Kidney (tissue), 14 donors: ENCODE measurements around the gene WDFY3. TPM values are rescaled to one million over a fixed set of nuclear protein-coding genes. Genes with fewer than 3 reads are reported as not detected.

Experiments
- DNase-seq, 5 donors: peaks; one replicate each; pipeline ENCODE4 v3.0.0-alpha.2; 2013 to 2020
- FAIRE-seq: peaks from 2 replicates; lab custom pipeline; 2012; peaks lifted over from hg19 to GRCh38; lab: Jason Lieb, UNC
- H3K27ac ChIP-seq, 2 donors: one replicate each; pipeline ENCODE4 v1.7.0; 2013; ENCODE audit warnings: low read depth in 2 of 2, low read length in 2 of 2, inconsistent platforms in 1 of 2
- H3K27me3 ChIP-seq: one replicate; pipeline ENCODE4 v1.7.1; 2013; ENCODE audit warnings: low read length, inconsistent platforms; ENCODE audit not compliant: control insufficient read depth, insufficient read depth
- H3K36me3 ChIP-seq, 3 donors: one replicate each; pipeline versions ENCODE4 v1.7.0 to v1.7.1; 2013; ENCODE audit warnings: low read length in 3 of 3, control low read depth in 1 of 3, inconsistent platforms in 1 of 3; ENCODE audit not compliant: insufficient read depth in 3 of 3, control insufficient read depth in 2 of 3
- H3K4me1 ChIP-seq, 3 donors: one replicate each; pipeline versions ENCODE4 v1.7.0 to v1.7.1; 2013; ENCODE audit warnings: low read length in 3 of 3, inconsistent platforms in 1 of 3, low read depth in 1 of 3; ENCODE audit not compliant: control insufficient read depth in 2 of 3, insufficient read depth in 2 of 3
- H3K4me3 ChIP-seq, 3 donors: one replicate each; pipeline versions ENCODE4 v1.7.0 to v1.8.1; 2013; ENCODE audit warnings: low read length in 3 of 3, control low read depth in 1 of 3, inconsistent platforms in 1 of 3
- H3K9ac ChIP-seq, 3 donors: one replicate each; pipeline versions ENCODE4 v1.7.0 to v1.7.1; 2013; ENCODE audit warnings: low read length in 3 of 3, control low read depth in 1 of 3, inconsistent platforms in 1 of 3
- H3K9me3 ChIP-seq, 3 donors: one replicate each; pipeline versions ENCODE4 v1.7.0 to v1.7.1; 2013; ENCODE audit warnings: low read length in 3 of 3, control low read depth in 1 of 3, inconsistent platforms in 1 of 3; ENCODE audit not compliant: control insufficient read depth in 2 of 3, insufficient read depth in 1 of 3
- CTCF ChIP-seq: IDR thresholded peaks from 3 replicates; pipeline ENCODE4 v1.5.1; 2012; ENCODE audit warnings: mild to moderate bottlenecking, moderate library complexity, borderline replicate concordance; ENCODE audit not compliant: insufficient read depth; ENCODE audit errors: extremely low read depth
- intact Hi-C: fragments of 100-400 bp; cut with DNase I; formaldehyde crosslinking; loops from one replicate; pipeline ENCODE4 v1.11.1; 2022
- polyA plus RNA-seq: library from polyadenylated mRNA; stranded (reverse); fragments of 350-450 nt; fragmentation: Illumina TruSeq; extraction: RNeasy Lipid Tissue Mini Kit (QIAGEN cat#74804); gene quantifications from one replicate; pipeline ENCODE4 v1.2.3, GENCODE V29; 2014; ENCODE audit warnings: low read depth, low replicate concordance; ENCODE audit not compliant: insufficient read depth
- total RNA-seq: library from RNA; stranded (reverse); fragmentation: NEBNext Ultra II Directional; extraction: Animal tissue kit (Norgen Biotek cat#: 25700); gene quantifications from one replicate; pipeline ENCODE4 v1.2.1, GENCODE V29; 2021
- donor health status: control.
- donor health status: control.
- donor health status: control.
- donor health status: control.
- donor health status: control.
- donor health status: DM: yes; HTN: yes; CAD: no.
- donor health status: Normal renal cell carcinoma (clear cell type).

WDFY3 gene
- total and polyA plus RNA-seq, 2 donors from 2014 or later = 9.4 to 151 TPM

- Histone ChIP-seq H3K9ac (no peak overlapping the region), H3K27ac (no peak overlapping the region)
Measured at GRCh38 chr4:84648863-84649647, 317.4 kb downstream of the WDFY3 start.

GRCh38 chr4:84648178-84648577 lies 318.3 kb downstream of the WDFY3 start:
- Histone ChIP-seq H3K36me3 (peaks cover 0 to 6% (median 0%) of the 10 kb centered on the region in 3 donors), H3K4me1 (no peaks in the 10 kb centered on the region), H3K9me3 (no peaks in the 10 kb centered on the region), H3K4me3 (no peak overlapping the region), H3K9ac (no peak overlapping the region), H3K27me3 (no peaks in the 10 kb centered on the region), H3K27ac (no peak overlapping the region)
- no peak for TF ChIP-seq CTCF
- FAIRE-seq = no peak
- intact Hi-C loops = no loop called here
- no peak for DNase-seq

More at GRCh38 chr4:84648863-84649647, 317.4 kb downstream of the WDFY3 start:
- FAIRE-seq (no peak), DNase-seq (no peak)
- Histone ChIP-seq H3K4me1 (no peaks in the 10 kb centered on the region), H3K27me3 (no peaks in the 10 kb centered on the region), H3K9me3 (no peaks in the 10 kb centered on the region), H3K4me3 (no peak overlapping the region), H3K36me3 (peaks cover 0 to 6% (median 0%) of the 10 kb centered on the region in 3 donors)
- intact Hi-C loops = no loop called here
- TF ChIP-seq CTCF = no peak

- FAIRE-seq (no peak), DNase-seq (no peak)
- TF ChIP-seq CTCF = no peak
- no peaks in the 10 kb centered on the region for H3K9me3 ChIP-seq
- peaks cover 0 to 6% (median 0%) of the 10 kb centered on the region in 3 donors for H3K36me3 ChIP-seq
- H3K4me1 ChIP-seq = no peaks in the 10 kb centered on the region
- no peaks in the 10 kb centered on the region for H3K27me3 ChIP-seq
- no peak overlapping the region for H3K4me3 ChIP-seq
- intact Hi-C loops = no loop called here
- no peak overlapping the region for H3K9ac ChIP-seq
- H3K27ac ChIP-seq = no peak overlapping the region
Measured at GRCh38 chr4:84647312-84647884, 319.1 kb downstream of the WDFY3 start.
